K562 (cell line): ENCODE measurements around the gene CEBPE. TPM values are rescaled to one million over a fixed set of nuclear protein-coding genes. Genes with fewer than 3 reads are reported as not detected.
A peak's percentile ranks its signal among the peaks of the same experiment; 100 is the strongest.

Source experiments
- ATF7 ChIP-seq: fragments of 450-650 bp; IDR thresholded peaks from 2 replicates; pipeline ENCODE4 v1.7.1; 2014; ENCODE audit warnings: mild to moderate bottlenecking, moderate library complexity
- C11orf30 ChIP-seq: fragments of 450-650 bp; IDR thresholded peaks from 2 replicates; pipeline ENCODE4 v1.6.1; 2016; ENCODE audit warnings: low read depth, mild to moderate bottlenecking
- CC2D1A ChIP-seq: fragments of 450-650 bp; IDR thresholded peaks from 2 replicates; pipeline ENCODE4 v1.6.1; 2017; ENCODE audit warnings: mild to moderate bottlenecking
- CEBPG ChIP-seq, 3 experiments: fragments of 200-800 bp in 1 of 3; sonication (Bioruptor generic) in 1 of 3; sonication (generic) in 1 of 3; formaldehyde crosslinking in 1 of 3; IDR thresholded peaks in 2 of 3; conservative IDR thresholded peaks in 1 of 3; 2 replicates each; pipeline versions ENCODE4 v1.6.1 to v1.8.0; 2016 to 2022; ENCODE audit warnings: missing compliant biosample characterization in 2 of 3, missing genetic modification characterization in 2 of 3, mild to moderate bottlenecking in 1 of 3, missing genetic modification reagents in 1 of 3
- HCFC1 ChIP-seq: IDR thresholded peaks from 2 replicates; pipeline ENCODE4 v1.6.1; 2012; ENCODE audit warnings: low read depth, low read length, improper control_type of control experiment
- HDAC2 ChIP-seq: fragments of 450-650 bp; IDR thresholded peaks from 2 replicates; pipeline ENCODE4 v1.6.1; 2016; ENCODE audit warnings: mild to moderate bottlenecking
- KLF16 ChIP-seq: IDR thresholded peaks from 2 replicates; pipeline ENCODE4 v1.6.1; 2016; ENCODE audit warnings: antibody characterized with exemption
- MAFF ChIP-seq: IDR thresholded peaks from 2 replicates; pipeline ENCODE4 v1.6.1; 2012; ENCODE audit warnings: low read length, improper control_type of control experiment
- NR4A1 ChIP-seq, 2 experiments: fragments of 250-450 bp in 1 of 2; fragments of 450-650 bp in 1 of 2; sonication (Bioruptor Pico) in 1 of 2; IDR thresholded peaks; 2 replicates each; pipeline versions ENCODE4 v1.4.0 to v1.6.1; 2016 to 2020; ENCODE audit warnings: mild to moderate bottlenecking in 2 of 2, missing compliant biosample characterization in 1 of 2, missing genetic modification characterization in 1 of 2, moderate library complexity in 1 of 2
- RAD51 ChIP-seq: fragments of 450-650 bp; IDR thresholded peaks from 2 replicates; pipeline ENCODE4 v1.7.1; 2016; ENCODE audit warnings: low read depth, mild to moderate bottlenecking, borderline replicate concordance
- SREBF2 ChIP-seq: sonication (generic); formaldehyde crosslinking; IDR thresholded peaks from 2 replicates; pipeline ENCODE4 v1.4.0; 2020; ENCODE audit warnings: mild to moderate bottlenecking, missing genetic modification reagents
- TFAM ChIP-seq: fragments of 250-450 bp; sonication (Bioruptor Pico); conservative IDR thresholded peaks from 2 replicates; pipeline ENCODE4 v1.5.0; 2021; ENCODE audit warnings: mild to moderate bottlenecking, moderate library complexity
- TGIF2 ChIP-seq: sonication (generic); formaldehyde crosslinking; IDR thresholded peaks from 2 replicates; pipeline ENCODE4 v1.8.1; 2022; ENCODE audit warnings: mild to moderate bottlenecking, missing genetic modification reagents, moderate library complexity
- XRCC5 ChIP-seq: fragments of 200-400 bp; formaldehyde crosslinking; IDR thresholded peaks from 2 replicates; pipeline ENCODE4 v1.6.1; 2017; ENCODE audit warnings: low read depth, mild to moderate bottlenecking, low read length
- ZNF24 ChIP-seq: fragments of 450-650 bp; IDR thresholded peaks from 2 replicates; pipeline ENCODE4 v1.6.1; 2016
- ZNF263 ChIP-seq: sonication (generic); formaldehyde crosslinking; IDR thresholded peaks from 2 replicates; pipeline ENCODE4 v1.8.0; 2022; ENCODE audit warnings: mild to moderate bottlenecking, missing genetic modification reagents, borderline replicate concordance
- ZNF3 ChIP-seq: fragments of 250-450 bp; sonication (Bioruptor Pico); IDR thresholded peaks from 2 replicates; pipeline ENCODE4 v1.5.0; 2021; ENCODE audit warnings: mild to moderate bottlenecking, moderate library complexity
- ZNF324 ChIP-seq: fragments of 250-450 bp; sonication (Bioruptor Pico); IDR thresholded peaks from 2 replicates; pipeline ENCODE4 v1.4.0; 2020; ENCODE audit warnings: mild to moderate bottlenecking
- ZNF584 ChIP-seq: fragments of 200-800 bp; sonication (Bioruptor generic); IDR thresholded peaks from 2 replicates; pipeline ENCODE4 v1.6.1; 2016; ENCODE audit warnings: low read depth, mild to moderate bottlenecking, missing genetic modification characterization, missing compliant biosample characterization
- ZNF764 ChIP-seq: fragments of 250-450 bp; sonication (Bioruptor Pico); IDR thresholded peaks from 2 replicates; pipeline ENCODE4 v1.4.0; 2020; ENCODE audit warnings: low read depth, mild to moderate bottlenecking, moderate library complexity
- ZNF766 ChIP-seq: fragments of 200-800 bp; sonication (Bioruptor generic); conservative IDR thresholded peaks from 2 replicates; pipeline ENCODE4 v1.6.1; 2016; ENCODE audit warnings: missing genetic modification characterization, missing compliant biosample characterization
- polyA plus RNA-seq, 8 experiments: library from polyadenylated mRNA; depleted of rRNA in 4 of 8; stranded (reverse) in 5 of 8; unstranded in 3 of 8; fragments of >200 nt; fragmentation: Nextera tagmentation in 2 of 8; fragmentation: Illumina TruSeq in 1 of 8; extraction: Ambion mirVana in 2 of 8; extraction: Trizol in 1 of 8; gene quantifications; 2 replicates each; pipeline versions ENCODE4 v1.2.1 to v1.2.3, GENCODE V29; 2011 to 2014; ENCODE audit warnings: inconsistent platforms in 1 of 8, missing spikeins in 1 of 8
- total RNA-seq, 7 experiments: library from RNA; depleted of rRNA in 6 of 7; stranded (reverse); fragments of >200 nt in 6 of 7; fragmentation: Illumina TruSeq in 2 of 7; extraction: Trizol in 2 of 7; gene quantifications; 2 replicates each; pipeline versions ENCODE4 v1.2.1 to v1.2.3, GENCODE V29; 2011 to 2021; ENCODE audit warnings: low replicate concordance in 1 of 7
- TF ChIP-seq, protein P1 (sequence below): fragments of 450-650 bp; IDR thresholded peaks from 2 replicates; pipeline ENCODE4 v1.6.1; 2016; ENCODE audit warnings: mild to moderate bottlenecking
- TF ChIP-seq, protein P2 (sequence below): sonication (generic); formaldehyde crosslinking; IDR thresholded peaks from 2 replicates; pipeline ENCODE4 v1.8.0; 2022; ENCODE audit warnings: mild to moderate bottlenecking, missing genetic modification reagents

The CEBPE gene
- total and polyA plus RNA-seq, 9 of the 15 experiments (the other 6 are each of a cell fraction or from before 2014, with no cell fraction given): 0.09 to 0.15 (median 0.13) TPM; not detected in 6

DNA sequence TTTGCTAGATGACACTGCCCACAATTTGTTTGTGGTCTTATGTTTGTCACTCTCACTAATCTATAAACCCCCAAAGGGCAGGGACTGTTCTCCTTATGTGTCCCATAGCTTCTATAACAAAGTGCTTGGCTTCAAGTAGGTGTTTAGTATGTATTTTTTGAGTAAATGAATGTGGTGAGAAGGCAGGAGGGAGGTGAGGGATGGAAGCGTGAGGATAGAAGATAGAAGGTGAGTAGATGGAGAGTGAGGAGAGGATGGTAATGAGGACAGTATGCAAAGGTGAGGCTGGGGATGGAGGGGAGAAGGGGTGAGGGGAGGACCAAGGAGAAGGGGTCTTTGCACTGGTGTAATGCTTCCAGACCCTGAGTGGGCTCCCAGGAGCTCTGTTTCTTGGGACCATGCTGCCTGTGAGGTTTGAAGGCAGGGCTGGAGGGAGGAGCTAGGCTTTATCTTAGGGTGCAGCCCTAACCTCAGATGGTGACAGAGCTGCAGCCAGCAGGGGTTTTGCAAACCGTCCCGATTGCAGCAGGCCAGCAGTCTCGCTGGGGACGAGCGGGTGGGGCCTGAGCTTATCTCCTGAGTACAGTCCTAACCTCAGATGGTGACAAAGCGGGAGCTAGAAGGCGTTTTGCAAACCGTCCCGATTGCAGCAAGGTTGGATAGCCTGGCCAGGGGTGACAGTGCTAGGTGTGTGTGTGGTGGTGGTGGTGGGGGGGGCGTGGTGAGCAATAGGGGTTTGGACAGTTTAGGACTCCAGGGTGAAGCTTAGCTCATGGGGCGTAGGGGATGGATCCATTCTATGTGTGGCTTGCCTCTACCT lies 6.5 kb downstream of the CEBPE start (continued):
- TF ChIP-seq, protein P1, sequence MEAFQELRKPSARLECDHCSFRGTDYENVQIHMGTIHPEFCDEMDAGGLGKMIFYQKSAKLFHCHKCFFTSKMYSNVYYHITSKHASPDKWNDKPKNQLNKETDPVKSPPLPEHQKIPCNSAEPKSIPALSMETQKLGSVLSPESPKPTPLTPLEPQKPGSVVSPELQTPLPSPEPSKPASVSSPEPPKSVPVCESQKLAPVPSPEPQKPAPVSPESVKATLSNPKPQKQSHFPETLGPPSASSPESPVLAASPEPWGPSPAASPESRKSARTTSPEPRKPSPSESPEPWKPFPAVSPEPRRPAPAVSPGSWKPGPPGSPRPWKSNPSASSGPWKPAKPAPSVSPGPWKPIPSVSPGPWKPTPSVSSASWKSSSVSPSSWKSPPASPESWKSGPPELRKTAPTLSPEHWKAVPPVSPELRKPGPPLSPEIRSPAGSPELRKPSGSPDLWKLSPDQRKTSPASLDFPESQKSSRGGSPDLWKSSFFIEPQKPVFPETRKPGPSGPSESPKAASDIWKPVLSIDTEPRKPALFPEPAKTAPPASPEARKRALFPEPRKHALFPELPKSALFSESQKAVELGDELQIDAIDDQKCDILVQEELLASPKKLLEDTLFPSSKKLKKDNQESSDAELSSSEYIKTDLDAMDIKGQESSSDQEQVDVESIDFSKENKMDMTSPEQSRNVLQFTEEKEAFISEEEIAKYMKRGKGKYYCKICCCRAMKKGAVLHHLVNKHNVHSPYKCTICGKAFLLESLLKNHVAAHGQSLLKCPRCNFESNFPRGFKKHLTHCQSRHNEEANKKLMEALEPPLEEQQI: peak; percentile 83
- peak; percentile 92 for TF ChIP-seq CEBPG (CRISPR knock-in tag; IDR thresholded peaks at IDR 0.05)
- peak; percentile 75 to 82 for TF ChIP-seq CEBPG (tag; conservative IDR thresholded peaks at IDR 0.05 in 1 of 2, IDR thresholded peaks at IDR 0.05 in 1 of 2)
- peak; percentile 88 for TF ChIP-seq ATF7
- TF ChIP-seq ZNF263 (CRISPR knock-in tag): peak; percentile 49; the same call in 1 of the 2 replicates
- no peak for TF ChIP-seq SREBF2 (CRISPR knock-in tag)
- no peak for TF ChIP-seq TFAM (CRISPR knock-in tag)
- peak; percentile 91 for TF ChIP-seq CC2D1A
- TF ChIP-seq RAD51: peak; percentile 25; the same call in 1 of the 2 replicates
- TF ChIP-seq, protein P2, sequence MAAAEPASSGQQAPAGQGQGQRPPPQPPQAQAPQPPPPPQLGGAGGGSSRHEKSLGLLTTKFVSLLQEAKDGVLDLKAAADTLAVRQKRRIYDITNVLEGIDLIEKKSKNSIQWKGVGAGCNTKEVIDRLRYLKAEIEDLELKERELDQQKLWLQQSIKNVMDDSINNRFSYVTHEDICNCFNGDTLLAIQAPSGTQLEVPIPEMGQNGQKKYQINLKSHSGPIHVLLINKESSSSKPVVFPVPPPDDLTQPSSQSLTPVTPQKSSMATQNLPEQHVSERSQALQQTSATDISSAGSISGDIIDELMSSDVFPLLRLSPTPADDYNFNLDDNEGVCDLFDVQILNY (CRISPR knock-in tag): no peak
- TF ChIP-seq ZNF584: peak; percentile 90
- TF ChIP-seq NR4A1 (CRISPR knock-in tag; IDR thresholded peaks at IDR 0.05): no peak
- peak; percentile 75 for TF ChIP-seq NR4A1 (tag; IDR thresholded peaks at IDR 0.05)
- no peak for TF ChIP-seq HCFC1
- peak; percentile 66 for TF ChIP-seq ZNF24
- TF ChIP-seq ZNF324 (CRISPR knock-in tag): no peak
- TF ChIP-seq HDAC2: peak; percentile 100
- peak; percentile 95 for TF ChIP-seq KLF16
- peak; percentile 68 for TF ChIP-seq C11orf30
- TF ChIP-seq XRCC5: no peak
- no peak for TF ChIP-seq ZNF764 (CRISPR knock-in tag)
- TF ChIP-seq TGIF2: no peak
- no peak for TF ChIP-seq ZNF766
- TF ChIP-seq ZNF3: no peak
- TF ChIP-seq MAFF: peak; percentile 8; the same call in 1 of the 2 replicates
